WTC11 (cell line): ENCODE measurements around the gene ARHGEF39. TPM values are rescaled to one million over a fixed set of nuclear protein-coding genes. Genes with fewer than 3 reads are reported as not detected.

ENCODE experiments used
- CDX4 ChIP-seq: fragments of 250-450 bp; sonication (Bioruptor Pico); IDR thresholded peaks from 2 replicates; pipeline ENCODE4 v1.9.0; 2021; ENCODE audit warnings: moderate library complexity, mild to moderate bottlenecking, inconsistent platforms, borderline replicate concordance
- CTCF ChIP-seq: fragments of 200-600 bp; IDR thresholded peaks from 2 replicates; pipeline ENCODE4 v1.8.0; 2022; ENCODE audit warnings: antibody characterized with exemption
- ELF4 ChIP-seq: sonication (generic); formaldehyde crosslinking; IDR thresholded peaks from 2 replicates; pipeline ENCODE4 v1.8.1; 2022; ENCODE audit warnings: low read depth, mild to moderate bottlenecking, moderate library complexity, missing genetic modification reagents
- EMX1 ChIP-seq: fragments of 250-450 bp; sonication (Bioruptor Pico); IDR thresholded peaks from 2 replicates; pipeline ENCODE4 v1.8.0; 2021; ENCODE audit warnings: mild to moderate bottlenecking
- ETV6 ChIP-seq: sonication (generic); formaldehyde crosslinking; IDR thresholded peaks from 2 replicates; pipeline ENCODE4 v1.8.1; 2022; ENCODE audit warnings: mild to moderate bottlenecking, missing genetic modification reagents
- FOXK1 ChIP-seq: sonication (generic); formaldehyde crosslinking; IDR thresholded peaks from 2 replicates; pipeline ENCODE4 v1.8.0; 2022; ENCODE audit warnings: mild to moderate bottlenecking, moderate library complexity, missing genetic modification reagents
- FOXP1 ChIP-seq: sonication (generic); formaldehyde crosslinking; IDR thresholded peaks from 2 replicates; pipeline ENCODE4 v1.8.0; 2022; ENCODE audit warnings: missing genetic modification reagents, mild to moderate bottlenecking, moderate library complexity, borderline replicate concordance
- GTF2I ChIP-seq: fragments of 250-450 bp; sonication (Bioruptor Pico); conservative IDR thresholded peaks from 2 replicates; pipeline ENCODE4 v1.4.0; 2021; ENCODE audit warnings: mild to moderate bottlenecking
- KAT7 ChIP-seq: sonication (generic); formaldehyde crosslinking; IDR thresholded peaks from 2 replicates; pipeline ENCODE4 v1.8.1; 2023; ENCODE audit warnings: missing genetic modification reagents, mild to moderate bottlenecking, borderline replicate concordance
- NFE2L1 ChIP-seq: sonication (generic); formaldehyde crosslinking; IDR thresholded peaks from 2 replicates; pipeline ENCODE4 v1.8.1; 2023; ENCODE audit warnings: missing genetic modification reagents
- RELA ChIP-seq: sonication (generic); formaldehyde crosslinking; IDR thresholded peaks from 2 replicates; pipeline ENCODE4 v1.8.1; 2022; ENCODE audit warnings: missing genetic modification reagents, mild to moderate bottlenecking, borderline replicate concordance
- SP1 ChIP-seq: sonication (generic); formaldehyde crosslinking; conservative IDR thresholded peaks from 2 replicates; pipeline ENCODE4 v1.8.1; 2022; ENCODE audit warnings: missing genetic modification reagents
- TEAD1 ChIP-seq: sonication (generic); formaldehyde crosslinking; IDR thresholded peaks from 2 replicates; pipeline ENCODE4 v1.8.0; 2022; ENCODE audit warnings: mild to moderate bottlenecking, missing genetic modification reagents
- ZNF121 ChIP-seq: sonication (generic); formaldehyde crosslinking; IDR thresholded peaks from 2 replicates; pipeline ENCODE4 v1.8.0; 2023; ENCODE audit warnings: missing genetic modification reagents
- ZNF219 ChIP-seq: sonication (generic); formaldehyde crosslinking; IDR thresholded peaks from 2 replicates; pipeline ENCODE4 v1.8.0; 2023; ENCODE audit warnings: missing genetic modification reagents, mild to moderate bottlenecking, borderline replicate concordance
- ZNF232 ChIP-seq: sonication (generic); formaldehyde crosslinking; IDR thresholded peaks from 2 replicates; pipeline ENCODE4 v1.8.0; 2022; ENCODE audit warnings: mild to moderate bottlenecking, missing genetic modification reagents
- ZNF281 ChIP-seq: sonication (generic); formaldehyde crosslinking; IDR thresholded peaks from 2 replicates; pipeline ENCODE4 v1.8.0; 2023; ENCODE audit warnings: mild to moderate bottlenecking, missing genetic modification reagents
- ZNF423 ChIP-seq: fragments of 250-450 bp; sonication (Bioruptor Pico); IDR thresholded peaks from 2 replicates; pipeline ENCODE4 v2.1.2; 2022; ENCODE audit warnings: mild to moderate bottlenecking, moderate library complexity
- ZSCAN18 ChIP-seq: fragments of 250-450 bp; sonication (Bioruptor Pico); IDR thresholded peaks from 2 replicates; pipeline ENCODE4 v2.1.2; 2022; ENCODE audit warnings: mild to moderate bottlenecking, moderate library complexity
- total RNA-seq: library from RNA; stranded (reverse); gene quantifications from 3 replicates; pipeline ENCODE4 v1.2.3, GENCODE V29; 2021
- TF ChIP-seq, protein P1 (sequence below): sonication (generic); formaldehyde crosslinking; IDR thresholded peaks from 2 replicates; pipeline ENCODE4 v1.8.0; 2022; ENCODE audit warnings: mild to moderate bottlenecking, missing genetic modification reagents
- TF ChIP-seq, protein P2 (sequence below): sonication (generic); formaldehyde crosslinking; IDR thresholded peaks from 2 replicates; pipeline ENCODE4 v1.8.1; 2023; ENCODE audit warnings: mild to moderate bottlenecking, missing genetic modification reagents
- TF ChIP-seq, protein P3 (sequence below): sonication (generic); formaldehyde crosslinking; IDR thresholded peaks from 2 replicates; pipeline ENCODE4 v1.8.1; 2023; ENCODE audit warnings: mild to moderate bottlenecking, missing genetic modification reagents, borderline replicate concordance

Gene ARHGEF39
- total RNA-seq, 1 experiment from 2014 or later = 23.8 TPM

- peak; percentile 95; the same call in 1 of the 2 replicates for TF ChIP-seq KAT7 (CRISPR knock-in tag)
- TF ChIP-seq ELF4 = 0 out of 2 replicates have a peak, but pooled peaks have one; percentile 36
- TF ChIP-seq, protein P1, sequence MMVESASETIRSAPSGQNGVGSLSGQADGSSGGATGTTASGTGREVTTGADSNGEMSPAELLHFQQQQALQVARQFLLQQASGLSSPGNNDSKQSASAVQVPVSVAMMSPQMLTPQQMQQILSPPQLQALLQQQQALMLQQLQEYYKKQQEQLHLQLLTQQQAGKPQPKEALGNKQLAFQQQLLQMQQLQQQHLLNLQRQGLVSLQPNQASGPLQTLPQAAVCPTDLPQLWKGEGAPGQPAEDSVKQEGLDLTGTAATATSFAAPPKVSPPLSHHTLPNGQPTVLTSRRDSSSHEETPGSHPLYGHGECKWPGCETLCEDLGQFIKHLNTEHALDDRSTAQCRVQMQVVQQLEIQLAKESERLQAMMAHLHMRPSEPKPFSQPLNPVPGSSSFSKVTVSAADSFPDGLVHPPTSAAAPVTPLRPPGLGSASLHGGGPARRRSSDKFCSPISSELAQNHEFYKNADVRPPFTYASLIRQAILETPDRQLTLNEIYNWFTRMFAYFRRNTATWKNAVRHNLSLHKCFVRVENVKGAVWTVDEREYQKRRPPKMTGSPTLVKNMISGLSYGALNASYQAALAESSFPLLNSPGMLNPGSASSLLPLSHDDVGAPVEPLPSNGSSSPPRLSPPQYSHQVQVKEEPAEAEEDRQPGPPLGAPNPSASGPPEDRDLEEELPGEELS = 0 out of 2 replicates have a peak, but pooled peaks have one; percentile 36
- peak; percentile 69 for TF ChIP-seq ZNF423 (CRISPR knock-in tag)
- no peak for TF ChIP-seq CDX4 (CRISPR knock-in tag)
- TF ChIP-seq, protein P2, sequence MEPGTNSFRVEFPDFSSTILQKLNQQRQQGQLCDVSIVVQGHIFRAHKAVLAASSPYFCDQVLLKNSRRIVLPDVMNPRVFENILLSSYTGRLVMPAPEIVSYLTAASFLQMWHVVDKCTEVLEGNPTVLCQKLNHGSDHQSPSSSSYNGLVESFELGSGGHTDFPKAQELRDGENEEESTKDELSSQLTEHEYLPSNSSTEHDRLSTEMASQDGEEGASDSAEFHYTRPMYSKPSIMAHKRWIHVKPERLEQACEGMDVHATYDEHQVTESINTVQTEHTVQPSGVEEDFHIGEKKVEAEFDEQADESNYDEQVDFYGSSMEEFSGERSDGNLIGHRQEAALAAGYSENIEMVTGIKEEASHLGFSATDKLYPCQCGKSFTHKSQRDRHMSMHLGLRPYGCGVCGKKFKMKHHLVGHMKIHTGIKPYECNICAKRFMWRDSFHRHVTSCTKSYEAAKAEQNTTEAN (CRISPR knock-in tag) = 0 out of 2 replicates have a peak, but pooled peaks have one; percentile 40
- TF ChIP-seq ZNF121 (CRISPR knock-in tag) = 0 out of 2 replicates have a peak, but pooled peaks have one; percentile 42
- peak; percentile 49; the same call in 1 of the 2 replicates for TF ChIP-seq TEAD1
- peak; percentile 78 for TF ChIP-seq SP1
- TF ChIP-seq ZNF232 (CRISPR knock-in tag) = peak; percentile 92
- peak; percentile 32 for TF ChIP-seq FOXK1 (CRISPR knock-in tag)
- TF ChIP-seq EMX1 = no peak
- peak; percentile 80 for TF ChIP-seq ETV6 (CRISPR knock-in tag)
- TF ChIP-seq ZNF219 = no peak
- TF ChIP-seq ZNF281 (CRISPR knock-in tag) = peak; percentile 10; the same call in 1 of the 2 replicates
- peak; percentile 89 for TF ChIP-seq FOXP1 (CRISPR knock-in tag)
- TF ChIP-seq CTCF = no peak
- TF ChIP-seq, protein P3, sequence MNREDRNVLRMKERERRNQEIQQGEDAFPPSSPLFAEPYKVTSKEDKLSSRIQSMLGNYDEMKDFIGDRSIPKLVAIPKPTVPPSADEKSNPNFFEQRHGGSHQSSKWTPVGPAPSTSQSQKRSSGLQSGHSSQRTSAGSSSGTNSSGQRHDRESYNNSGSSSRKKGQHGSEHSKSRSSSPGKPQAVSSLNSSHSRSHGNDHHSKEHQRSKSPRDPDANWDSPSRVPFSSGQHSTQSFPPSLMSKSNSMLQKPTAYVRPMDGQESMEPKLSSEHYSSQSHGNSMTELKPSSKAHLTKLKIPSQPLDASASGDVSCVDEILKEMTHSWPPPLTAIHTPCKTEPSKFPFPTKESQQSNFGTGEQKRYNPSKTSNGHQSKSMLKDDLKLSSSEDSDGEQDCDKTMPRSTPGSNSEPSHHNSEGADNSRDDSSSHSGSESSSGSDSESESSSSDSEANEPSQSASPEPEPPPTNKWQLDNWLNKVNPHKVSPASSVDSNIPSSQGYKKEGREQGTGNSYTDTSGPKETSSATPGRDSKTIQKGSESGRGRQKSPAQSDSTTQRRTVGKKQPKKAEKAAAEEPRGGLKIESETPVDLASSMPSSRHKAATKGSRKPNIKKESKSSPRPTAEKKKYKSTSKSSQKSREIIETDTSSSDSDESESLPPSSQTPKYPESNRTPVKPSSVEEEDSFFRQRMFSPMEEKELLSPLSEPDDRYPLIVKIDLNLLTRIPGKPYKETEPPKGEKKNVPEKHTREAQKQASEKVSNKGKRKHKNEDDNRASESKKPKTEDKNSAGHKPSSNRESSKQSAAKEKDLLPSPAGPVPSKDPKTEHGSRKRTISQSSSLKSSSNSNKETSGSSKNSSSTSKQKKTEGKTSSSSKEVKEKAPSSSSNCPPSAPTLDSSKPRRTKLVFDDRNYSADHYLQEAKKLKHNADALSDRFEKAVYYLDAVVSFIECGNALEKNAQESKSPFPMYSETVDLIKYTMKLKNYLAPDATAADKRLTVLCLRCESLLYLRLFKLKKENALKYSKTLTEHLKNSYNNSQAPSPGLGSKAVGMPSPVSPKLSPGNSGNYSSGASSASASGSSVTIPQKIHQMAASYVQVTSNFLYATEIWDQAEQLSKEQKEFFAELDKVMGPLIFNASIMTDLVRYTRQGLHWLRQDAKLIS (CRISPR knock-in tag) = no peak
- no peak for TF ChIP-seq GTF2I (CRISPR knock-in tag)
- 0 out of 2 replicates have a peak, but pooled peaks have one; percentile 55 for TF ChIP-seq NFE2L1
- TF ChIP-seq RELA (CRISPR knock-in tag) = peak; percentile 30; the same call in 1 of the 2 replicates
- no peak for TF ChIP-seq ZSCAN18
These were observed 24.7 kb upstream of the ARHGEF39 start, which contains the start of gene TPM2 (continued) for GRCh38 chr9:35689542-35690293.
